ENCODE results near the gene RNU1-4. TPM values are rescaled to one million over a fixed set of nuclear protein-coding genes. Genes with fewer than 3 reads are reported as not detected.

The RNU1-4 gene
- total RNA-seq: under 0.01 TPM in 2 replicates

GRCh38 chr1:16740047-16740964 is at the start of gene RNU1-4:
RNU1-4 (plus strand) TSS chr1:16740516.

Other genes with a start within 250 kb of the RNU1-4 start
- under 0.01 TPM in 2 replicates for gene RNU1-1, start 226.2 kb upstream of the RNU1-4 start, total RNA-seq
- gene NBPF1, start 127.0 kb upstream of the RNU1-4 start, total RNA-seq: 4.9 and 14.1 TPM in 2 replicates
- under 0.01 TPM in 2 replicates for gene RNU1-3, start 73.6 kb upstream of the RNU1-4 start, total RNA-seq
- gene RNU1-2, start 155.5 kb downstream of the RNU1-4 start, total RNA-seq: under 0.01 TPM in 2 replicates
- 5.3 and 11.8 TPM in 2 replicates for gene CROCC, start 181.4 kb downstream of the RNU1-4 start, total RNA-seq
- gene MFAP2, start 240.1 kb downstream of the RNU1-4 start, total RNA-seq: 35.5 and 108 TPM in 2 replicates